ENCODE measurements around the gene TDRKH.
"Not testable (repeated sequence)": the region's sequence is repeated elsewhere in the genome, so short reads cannot be mapped to it uniquely, and the experiment has no call there.

TDRKH gene

GRCh38 chr1:151762941-151763921 is 27.1 kb downstream of the TDRKH start, which contains the start of gene MRPL9:
TSS of gene MRPL9 (minus strand) at chr1:151763496. CDS start at chr1:151763479, 17 bp downstream.
- DNase-seq (ENCODE audit: low spot score): peak; percentile 79

DNA sequence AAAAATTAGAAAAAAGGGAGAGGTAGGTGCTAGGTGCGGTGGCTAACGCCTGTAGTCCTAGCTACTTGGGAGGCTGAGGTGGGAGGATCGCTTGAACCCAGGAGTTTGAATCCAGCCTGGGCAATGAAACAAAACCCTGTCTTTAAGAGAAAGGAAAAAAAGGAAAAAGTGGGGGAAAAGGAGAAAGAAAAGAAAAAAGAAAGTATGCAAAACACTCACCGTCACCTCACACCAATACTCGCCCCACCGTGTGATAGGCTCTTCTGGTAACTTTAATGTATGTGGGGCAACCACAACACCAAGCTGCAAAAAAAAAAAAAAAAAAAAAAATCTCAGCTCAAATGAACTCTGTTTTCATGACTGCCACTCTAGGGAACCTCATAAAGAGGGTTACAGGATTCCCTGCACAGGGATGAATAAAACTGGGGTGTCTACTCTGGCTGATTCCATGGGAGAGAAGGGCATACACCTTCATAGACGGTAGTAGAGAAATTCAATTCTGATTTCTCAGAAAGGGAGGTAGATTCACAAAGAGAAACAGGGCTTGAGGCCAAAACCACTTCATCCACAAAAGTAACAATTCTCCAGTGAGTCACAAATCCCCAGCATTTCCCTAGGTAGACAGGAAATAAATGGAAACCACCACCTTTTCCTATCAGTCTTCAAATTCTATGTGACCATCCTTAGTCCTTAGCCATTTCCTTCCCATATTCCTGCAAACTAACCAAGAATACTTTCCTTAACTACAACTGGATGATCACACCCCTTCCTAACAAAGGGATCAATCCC is 29.5 kb downstream of the TDRKH start:
- DNase-seq (ENCODE audit: low spot score): no peak

DNA sequence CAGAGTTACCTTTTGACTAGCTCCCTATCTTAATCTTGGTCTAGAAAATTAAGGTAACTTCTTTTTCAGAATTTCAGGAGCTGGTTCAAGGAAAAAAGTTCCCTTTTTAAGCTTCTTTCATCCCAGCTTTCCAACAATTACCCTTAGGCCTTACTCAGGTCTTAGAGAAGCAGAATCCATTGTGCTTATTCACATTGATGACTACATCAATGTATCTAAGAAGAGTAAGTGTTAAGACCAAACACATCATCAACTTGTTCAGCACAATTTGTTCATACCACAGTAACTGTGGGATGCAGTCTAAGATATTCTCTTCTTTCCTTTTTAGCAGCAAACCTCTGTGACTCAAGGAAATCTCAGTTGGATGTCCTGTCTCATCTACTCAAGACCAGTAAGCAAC is 31.1 kb downstream of the TDRKH start:
- DNase-seq (ENCODE audit: low spot score): no peak

DNA sequence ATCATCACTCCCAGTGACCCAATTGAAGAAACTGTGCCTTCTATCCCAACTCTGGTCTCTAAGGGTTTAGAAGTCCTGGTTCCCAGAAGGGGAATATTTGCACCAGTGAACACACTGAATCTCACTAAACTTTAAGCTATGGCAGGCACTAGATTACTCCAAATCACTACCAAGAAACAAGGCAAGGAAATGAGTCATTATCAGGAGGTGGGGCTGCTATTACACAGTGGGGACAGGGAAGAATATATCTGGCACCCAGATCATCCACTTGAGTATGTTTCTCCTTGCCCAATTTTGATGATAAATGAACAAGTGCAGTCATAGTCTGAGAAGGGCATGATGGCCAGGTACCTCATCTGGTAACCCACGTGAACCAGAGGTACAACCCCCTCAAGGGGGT is 34.0 kb downstream of the TDRKH start:
- no peak for DNase-seq (ENCODE audit: low spot score)

DNA sequence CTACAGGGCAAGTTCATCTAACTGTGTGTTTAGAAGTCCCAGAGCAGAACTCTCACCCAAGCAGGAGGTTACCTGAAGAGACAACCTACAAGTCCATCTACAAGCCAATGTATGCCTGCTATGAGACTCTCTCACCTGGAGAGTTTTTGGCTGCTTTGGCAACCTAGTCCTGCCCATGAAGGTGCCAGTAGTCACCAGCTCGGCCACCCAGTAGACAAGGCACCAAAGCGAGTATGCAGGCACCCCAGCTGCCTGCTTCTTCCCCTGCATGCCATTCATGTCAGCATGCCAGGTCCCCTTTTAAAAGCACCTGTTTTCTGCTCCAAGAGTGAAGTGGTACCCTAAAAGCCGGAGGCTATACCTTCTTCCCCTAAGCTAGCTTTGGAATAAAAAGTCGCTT is 48.8 kb downstream of the TDRKH start:
- DNase-seq (ENCODE audit: low spot score): no peak

GRCh38 chr1:151739590-151740355 is 50.5 kb downstream of the TDRKH start:
- no peak for DNase-seq (ENCODE audit: low spot score)

GRCh38 chr1:151737479-151737878 is 52.8 kb downstream of the TDRKH start:
- DNase-seq (ENCODE audit: low spot score): no peak

GRCh38 chr1:151737026-151737425 is 53.3 kb downstream of the TDRKH start:
- no peak for DNase-seq (ENCODE audit: low spot score)

- DNase-seq (ENCODE audit: low spot score): not testable (repeated sequence)
These were observed 56.3 kb downstream of the TDRKH start for GRCh38 chr1:151733995-151734394.

- no peak for DNase-seq (ENCODE audit: low spot score)
These were observed 57.2 kb downstream of the TDRKH start for GRCh38 chr1:151733126-151733525.

GRCh38 chr1:151729966-151730291 is 60.4 kb downstream of the TDRKH start:
- DNase-seq (ENCODE audit: low spot score): no peak

DNA sequence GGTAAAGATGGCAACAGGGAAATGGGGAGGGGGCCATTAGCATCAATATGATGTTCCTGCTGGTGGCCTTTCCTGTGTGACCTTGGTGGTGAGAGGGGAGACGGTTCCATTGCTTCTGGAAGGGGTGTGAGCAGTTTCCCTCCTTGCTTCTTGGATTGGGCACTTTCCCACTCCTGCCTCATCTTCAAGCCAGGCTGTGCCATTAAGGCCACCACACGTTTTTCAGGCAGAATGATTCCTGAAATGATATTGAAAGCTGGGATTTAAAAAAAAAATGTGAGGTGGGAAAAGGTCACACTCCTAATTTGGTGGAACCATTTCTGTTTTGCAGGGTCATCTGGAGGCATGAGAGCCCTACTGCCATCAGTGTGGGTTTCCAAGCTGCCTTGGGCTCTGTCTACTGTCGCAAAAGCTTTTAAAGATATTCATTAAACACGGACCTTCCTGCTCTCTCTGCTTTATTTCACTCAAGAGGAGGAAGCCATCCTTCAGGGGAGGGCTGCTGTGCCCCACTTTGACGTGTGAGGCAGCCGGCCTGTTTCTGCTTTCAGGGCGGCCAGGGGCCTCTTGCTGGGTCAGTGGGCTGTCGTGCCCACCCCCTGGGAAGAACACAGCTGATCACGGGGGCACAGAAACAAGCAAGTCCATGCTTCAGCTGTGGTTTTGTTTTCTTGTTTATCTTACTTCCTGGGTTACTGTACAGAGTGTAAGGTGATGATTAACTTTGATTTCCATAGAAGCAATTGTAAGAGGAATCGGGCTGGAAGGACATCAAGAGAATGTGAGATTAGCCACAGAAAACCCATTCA is 60.9 kb downstream of the TDRKH start:
- no peak for DNase-seq (ENCODE audit: low spot score)

DNA sequence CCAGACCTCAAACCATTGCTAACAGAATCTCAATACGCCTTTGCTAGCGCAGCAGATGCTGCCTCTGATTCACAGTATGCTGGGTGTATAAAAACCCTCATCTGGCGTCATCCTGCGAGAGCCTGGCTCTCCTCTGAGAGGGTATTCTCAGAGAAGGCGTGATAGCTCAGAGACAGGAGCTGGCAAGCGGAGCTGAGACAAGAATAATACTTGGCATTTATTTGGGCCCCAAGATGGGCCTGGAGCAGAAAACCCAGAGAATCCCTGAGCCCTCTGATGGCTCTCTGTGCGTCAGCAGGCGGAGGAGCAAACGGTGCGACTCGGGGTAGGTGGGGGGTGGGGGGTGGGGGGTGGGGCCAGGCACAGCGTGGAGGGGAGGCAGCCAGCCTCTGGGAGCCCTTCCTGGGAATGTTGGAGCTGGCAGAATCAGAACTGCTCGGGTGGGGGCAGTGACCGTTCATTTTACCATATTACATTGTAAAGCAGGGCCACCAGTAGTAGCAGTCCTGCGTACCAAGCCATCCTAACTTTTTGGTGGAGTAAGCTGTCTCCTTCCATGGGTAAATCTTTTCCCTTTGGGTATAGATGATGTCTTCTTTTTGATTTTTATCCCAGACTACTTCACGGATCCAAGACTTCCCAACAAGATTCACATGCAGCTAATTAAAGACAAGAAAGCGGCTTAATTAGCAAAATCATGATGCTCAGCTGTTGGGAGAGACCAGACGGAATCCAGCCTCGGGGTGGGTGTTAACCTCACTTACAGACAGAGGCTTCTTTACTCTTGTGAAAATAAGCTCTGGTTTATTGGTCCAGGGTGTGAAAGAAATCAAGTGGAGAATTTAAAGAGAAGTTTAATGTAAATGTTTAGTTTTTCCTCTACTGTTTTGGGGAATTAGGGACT is 61.9 kb downstream of the TDRKH start:
- no peak for DNase-seq (ENCODE audit: low spot score)

DNA sequence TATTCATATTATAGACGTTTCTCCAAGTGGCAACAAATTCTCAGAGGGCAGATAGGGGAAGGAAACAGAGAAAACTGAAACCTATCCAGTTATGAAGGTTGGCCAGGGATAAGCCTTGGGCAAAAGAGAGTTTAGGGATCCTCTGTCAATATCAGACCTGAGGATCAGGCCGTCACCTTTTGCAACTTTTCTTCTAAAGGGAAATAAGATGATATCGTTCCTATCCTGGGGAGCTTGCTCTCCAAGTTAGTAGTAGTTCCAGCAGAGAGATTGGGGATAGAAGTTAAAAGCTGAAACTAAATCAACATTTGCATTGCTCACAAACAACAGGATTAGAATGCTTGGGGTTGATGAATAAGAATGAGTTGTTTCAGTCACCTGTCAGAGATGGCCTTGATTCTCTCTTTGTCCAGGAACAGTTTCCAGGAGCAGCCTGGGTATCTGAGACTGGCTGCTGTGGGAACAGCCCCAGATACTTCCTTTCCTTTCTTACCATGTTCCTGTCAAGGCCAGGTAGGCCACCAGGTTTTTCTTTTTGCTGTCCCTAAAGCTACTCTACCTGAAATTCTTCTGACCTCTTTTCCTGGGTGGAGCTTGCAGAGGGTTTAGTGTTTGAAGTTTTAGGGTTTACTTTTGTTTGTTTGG is 66.5 kb downstream of the TDRKH start:
- DNase-seq (ENCODE audit: low spot score): no peak
